ENCODE data around the gene DIDO1. TPM values are rescaled to one million over a fixed set of nuclear protein-coding genes. Genes with fewer than 3 reads are reported as not detected.

Gene DIDO1
- total and polyA plus RNA-seq, 2 of the 13 experiments (the other 11 are each of a cell fraction or from before 2014, with no cell fraction given), result 75.0 to 75.1 TPM

GRCh38 chr20:62876902-62877816, 49.1 kb downstream of the DIDO1 start (continued):
- TF ChIP-seq, protein P1, sequence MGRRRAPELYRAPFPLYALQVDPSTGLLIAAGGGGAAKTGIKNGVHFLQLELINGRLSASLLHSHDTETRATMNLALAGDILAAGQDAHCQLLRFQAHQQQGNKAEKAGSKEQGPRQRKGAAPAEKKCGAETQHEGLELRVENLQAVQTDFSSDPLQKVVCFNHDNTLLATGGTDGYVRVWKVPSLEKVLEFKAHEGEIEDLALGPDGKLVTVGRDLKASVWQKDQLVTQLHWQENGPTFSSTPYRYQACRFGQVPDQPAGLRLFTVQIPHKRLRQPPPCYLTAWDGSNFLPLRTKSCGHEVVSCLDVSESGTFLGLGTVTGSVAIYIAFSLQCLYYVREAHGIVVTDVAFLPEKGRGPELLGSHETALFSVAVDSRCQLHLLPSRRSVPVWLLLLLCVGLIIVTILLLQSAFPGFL (CRISPR knock-in tag; IDR thresholded peaks at IDR 0.05), result no peak
- TF ChIP-seq TOPORS (CRISPR knock-in tag; IDR thresholded peaks at IDR 0.05), result no peak
- TF ChIP-seq FOXK2 (IDR thresholded peaks at IDR 0.05), result no peak
- no peak for TF ChIP-seq ZNF407 (CRISPR knock-in tag; IDR thresholded peaks at IDR 0.05; ENCODE audit: not compliant biosample characterization)
- no peak for TF ChIP-seq MIER3 (CRISPR knock-in tag; IDR thresholded peaks at IDR 0.05; ENCODE audit: borderline replicate concordance)
- no peak for TF ChIP-seq NFAT5 (CRISPR knock-in tag; IDR thresholded peaks at IDR 0.05)
- TF ChIP-seq ETV6 (CRISPR knock-in tag; conservative IDR thresholded peaks at IDR 0.05), result no peak
- no peak for TF ChIP-seq TMF1 (CRISPR knock-in tag; IDR thresholded peaks at IDR 0.05; ENCODE audit: low read depth)
- no peak for TF ChIP-seq HNRNPK (IDR thresholded peaks at IDR 0.05; ENCODE audit: low read depth, low read length, poor library complexity, severe bottlenecking)
- no peak for TF ChIP-seq ZNF367 (CRISPR knock-in tag; IDR thresholded peaks at IDR 0.05; ENCODE audit: borderline replicate concordance)
- TF ChIP-seq ZNF761 (CRISPR knock-in tag; conservative IDR thresholded peaks at IDR 0.05), result no peak
- no peak for TF ChIP-seq NRL (CRISPR knock-in tag; IDR thresholded peaks at IDR 0.05; ENCODE audit: borderline replicate concordance)
- no peak for TF ChIP-seq NR2F6 (IDR thresholded peaks at IDR 0.05)
- TF ChIP-seq NR2F6 (CRISPR knock-in tag; IDR thresholded peaks at IDR 0.05), result no peak

Data from HepG2 (cell line).